ENCODE results near the gene GBP2.

DNA sequence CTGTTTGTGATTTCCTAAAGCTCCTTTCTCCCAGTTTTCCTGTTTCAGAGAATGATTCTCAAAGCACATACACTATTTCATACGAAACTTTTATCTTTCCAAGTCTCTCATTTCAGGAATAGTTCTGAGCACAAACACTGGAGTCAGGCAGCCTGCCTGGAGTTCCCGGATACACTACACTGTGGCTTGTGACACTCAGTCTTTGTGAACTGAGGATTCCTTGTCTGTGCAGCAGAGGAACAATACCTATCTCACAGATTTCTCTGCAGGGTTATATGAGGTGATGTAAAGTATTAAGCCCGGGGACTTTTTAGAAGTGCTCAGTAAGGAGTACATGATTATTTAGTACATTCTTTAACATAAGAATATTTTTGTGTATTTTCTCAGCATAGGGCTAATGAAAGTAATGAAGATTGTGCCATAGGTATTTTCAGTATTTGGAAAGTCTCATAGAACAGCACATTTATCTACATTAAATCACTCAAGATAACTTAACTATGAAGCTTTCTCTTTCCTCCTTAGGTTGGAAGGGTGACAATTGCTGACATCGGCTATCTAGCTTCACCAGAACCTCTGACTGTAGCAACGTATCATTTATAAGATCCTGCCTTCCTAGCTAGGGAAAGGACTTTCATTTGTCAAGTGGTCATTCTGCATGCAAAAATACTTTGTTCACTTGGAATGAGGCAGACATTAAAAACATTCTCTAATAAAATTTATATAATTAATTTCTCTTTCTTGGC lies 12.9 kb downstream of the GBP2 start:
- TF ChIP-seq, protein P1, sequence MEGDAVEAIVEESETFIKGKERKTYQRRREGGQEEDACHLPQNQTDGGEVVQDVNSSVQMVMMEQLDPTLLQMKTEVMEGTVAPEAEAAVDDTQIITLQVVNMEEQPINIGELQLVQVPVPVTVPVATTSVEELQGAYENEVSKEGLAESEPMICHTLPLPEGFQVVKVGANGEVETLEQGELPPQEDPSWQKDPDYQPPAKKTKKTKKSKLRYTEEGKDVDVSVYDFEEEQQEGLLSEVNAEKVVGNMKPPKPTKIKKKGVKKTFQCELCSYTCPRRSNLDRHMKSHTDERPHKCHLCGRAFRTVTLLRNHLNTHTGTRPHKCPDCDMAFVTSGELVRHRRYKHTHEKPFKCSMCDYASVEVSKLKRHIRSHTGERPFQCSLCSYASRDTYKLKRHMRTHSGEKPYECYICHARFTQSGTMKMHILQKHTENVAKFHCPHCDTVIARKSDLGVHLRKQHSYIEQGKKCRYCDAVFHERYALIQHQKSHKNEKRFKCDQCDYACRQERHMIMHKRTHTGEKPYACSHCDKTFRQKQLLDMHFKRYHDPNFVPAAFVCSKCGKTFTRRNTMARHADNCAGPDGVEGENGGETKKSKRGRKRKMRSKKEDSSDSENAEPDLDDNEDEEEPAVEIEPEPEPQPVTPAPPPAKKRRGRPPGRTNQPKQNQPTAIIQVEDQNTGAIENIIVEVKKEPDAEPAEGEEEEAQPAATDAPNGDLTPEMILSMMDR (IDR thresholded peaks at IDR 0.05; ENCODE audit: low read depth, low read length): no peak
- no peak for TF ChIP-seq EZH2phosphoT487 (IDR thresholded peaks at IDR 0.05; ENCODE audit: low read depth)

Measured in OCI-LY3 (cell line).